Spleen (tissue), 13 donors: ENCODE results near the gene SCFD2. TPM values are rescaled to one million over a fixed set of nuclear protein-coding genes. Genes with fewer than 3 reads are reported as not detected.
"Not testable (repeated sequence)": the region's sequence is repeated elsewhere in the genome, so short reads cannot be mapped to it uniquely, and the experiment has no call there.

ENCODE experiments used
- DNase-seq: peaks from one replicate; pipeline ENCODE4 v3.0.0-alpha.2; 2020
- H3K27ac ChIP-seq, 8 donors: fragments of 200-600 bp; sonication (generic) in 7 of 8; 1 replicate in 4 of 8; 2 replicates in 4 of 8; pipeline versions ENCODE4 v1.5.0 to v1.8.0; 2016 to 2021; ENCODE audit warnings: inconsistent platforms in 4 of 8, mild to moderate bottlenecking in 4 of 8, moderate library complexity in 1 of 8
- H3K27me3 ChIP-seq, 7 donors: fragments of 200-600 bp; sonication (generic) in 6 of 7; replicated peaks in 1 of 7; 1 replicate in 4 of 7; 2 replicates in 3 of 7; pipeline versions ENCODE4 v1.5.0 to v1.8.0; 2016 to 2021; ENCODE audit warnings: inconsistent platforms in 3 of 7, mild to moderate bottlenecking in 1 of 7
- H3K36me3 ChIP-seq, 6 donors: fragments of 200-600 bp; sonication (generic) in 5 of 6; 1 replicate in 4 of 6; 2 replicates in 2 of 6; pipeline versions ENCODE4 v1.5.0 to v1.8.0; 2016 to 2021; ENCODE audit warnings: inconsistent platforms in 2 of 6
- H3K4me1 ChIP-seq, 6 donors: fragments of 200-600 bp; sonication (generic) in 5 of 6; 1 replicate in 3 of 6; 2 replicates in 3 of 6; pipeline versions ENCODE4 v1.5.0 to v1.8.0; 2016 to 2021; ENCODE audit warnings: inconsistent platforms in 3 of 6
- H3K4me3 ChIP-seq, 8 donors: fragments of 200-600 bp; sonication (generic) in 7 of 8; 1 replicate in 4 of 8; 2 replicates in 4 of 8; pipeline versions ENCODE4 v1.5.0 to v1.8.0; 2016 to 2021; ENCODE audit warnings: inconsistent platforms in 4 of 8, mild to moderate bottlenecking in 4 of 8, moderate library complexity in 2 of 8
- H3K9me3 ChIP-seq, 8 donors: fragments of 200-600 bp; sonication (generic) in 7 of 8; 1 replicate in 4 of 8; 2 replicates in 4 of 8; pipeline versions ENCODE4 v1.5.0 to v1.8.0; 2016 to 2021; ENCODE audit warnings: inconsistent platforms in 4 of 8
- CTCF ChIP-seq, 11 experiments: fragments of 200-600 bp in 7 of 11; fragments of 450-650 bp in 4 of 11; sonication (generic) in 4 of 11; IDR thresholded peaks in 8 of 11; conservative IDR thresholded peaks in 3 of 11; 1 replicate in 7 of 11; 2 replicates in 4 of 11; pipeline versions ENCODE4 v1.4.0 to v1.8.0; 2016 to 2021; ENCODE audit warnings: antibody characterized with exemption in 11 of 11, inconsistent platforms in 4 of 11, mild to moderate bottlenecking in 1 of 11
- POLR2A ChIP-seq, 3 donors: fragments of 450-650 bp; IDR thresholded peaks; one replicate each; pipeline ENCODE4 v1.5.1; 2017; ENCODE audit warnings: antibody characterized with exemption in 3 of 3, mild to moderate bottlenecking in 1 of 3
- POLR2AphosphoS5 ChIP-seq, 3 donors: sonication (generic); formaldehyde crosslinking; IDR thresholded peaks; one replicate each; pipeline ENCODE4 v1.5.1; 2017; ENCODE audit warnings: antibody characterized with exemption in 3 of 3
- WGBS, 5 donors: extraction: QIAGEN DNeasy Blood & Tissue Kit in 3 of 5; methylation state at CpG; one replicate each; pipeline versions ENCODE4 v1.1.5 to v1.1.7; 2013 to 2018; 5-methylcytosine and 5-hydroxymethylcytosine counted together
- intact Hi-C: fragments of 100-400 bp; cut with DNase I; formaldehyde crosslinking; loops from one replicate; pipeline ENCODE4 v1.15.0; 2023; ENCODE audit warnings: low total_unique reads
- long read RNA-seq, 2 donors: transcript quantifications; one replicate each; lab custom pipeline, GENCODE V29; 2026
- polyA plus RNA-seq, 3 donors: library from polyadenylated mRNA; stranded (reverse); fragments of 200-250 nt; gene quantifications; one replicate each; pipeline ENCODE4 v1.2.1, GENCODE V29; 2013
- total RNA-seq, 7 donors: library from RNA; depleted of rRNA in 3 of 7; stranded (reverse); fragments of >200 nt in 3 of 7; fragmentation: NEBNext Ultra II Directional in 4 of 7; extraction: Animal tissue kit (Norgen Biotek cat#: 25700) in 4 of 7; gene quantifications; one replicate each; pipeline versions ENCODE4 v1.1.0 to v1.2.1, GENCODE V29; 2016 to 2021
- donor health status: healthy with polysubstance abuse.
- donor health status: DM: no; HTN: no; CAD: no; lungs with moderate emphysema.
- donor health status: DM: no; HTN: no; CAD: no.
- donor health status: Bipolar disorder and iron deficiency.
- donor health status: healthy.
- donor health status: DM: no; HTN: no; CAD: no.
- donor health status: DM: yes; HTN: yes; CAD: no.

SCFD2 gene
- 10 to 100 TPM; 20.4 to 42.1 (median 23.0) TPM for total RNA-seq
- 1 to 10 TPM; 3.6 to 6.1 (median 4.8) TPM for polyA plus RNA-seq
- long read RNA-seq, donor 1, partial matches to known transcripts, result 10 of 10 reads
- long read RNA-seq, donor 1, other reads (novel, unspliced or antisense), result 0 of 10 reads
- long read RNA-seq, donor 2, partial matches to known transcripts, result 23 of 37 reads
- long read RNA-seq, donor 2, other reads (novel, unspliced or antisense), result 14 of 37 reads

DNA sequence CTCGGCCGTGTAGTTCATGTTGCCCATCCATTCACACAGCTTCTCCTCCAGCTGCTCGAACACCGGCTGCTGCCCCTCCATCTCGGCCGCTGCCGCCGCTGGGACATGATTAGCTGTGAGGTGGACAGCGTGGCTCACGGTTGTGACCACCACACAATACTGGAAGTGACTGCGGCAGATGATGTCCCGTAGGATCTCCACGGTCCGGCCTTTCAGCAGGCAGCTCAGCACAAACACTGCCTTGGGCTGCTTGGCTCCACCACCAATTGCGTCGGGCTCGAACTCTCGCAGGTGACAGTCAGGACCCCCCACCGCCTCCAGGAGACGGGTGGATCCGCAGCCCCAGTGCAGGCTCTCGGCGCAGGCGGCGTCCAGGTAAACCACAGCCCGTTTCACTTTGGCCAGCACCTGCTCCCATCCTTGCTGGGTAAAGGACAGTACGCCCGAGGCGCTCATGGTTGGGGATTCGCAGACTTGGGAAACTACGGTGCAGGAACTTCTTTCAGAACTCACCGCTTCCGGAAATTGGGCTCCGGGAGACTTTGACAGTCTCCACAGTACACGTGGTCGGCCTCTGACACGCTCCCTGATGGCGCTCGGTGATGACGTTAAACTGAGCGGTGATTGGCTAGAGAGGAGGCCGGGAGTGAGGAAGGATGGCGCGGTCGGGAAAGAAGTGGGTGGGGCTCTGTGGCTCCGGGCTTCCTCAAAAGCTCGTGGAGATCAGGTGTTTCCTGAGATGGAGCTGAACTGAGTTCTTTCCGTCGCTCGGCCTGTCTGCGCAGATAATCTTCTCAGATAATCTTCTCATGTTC is at the start of gene SCFD2:
SCFD2 (minus strand) TSS at position 576 of the 815 bp plus-strand sequence.
- WGBS, 5 donors, result 0 to 1% (median 0%) methylated on average over 39 to 51 of the region's 51 CpGs
- no peaks in the 10 kb centered on the region for H3K9me3 ChIP-seq
- no peaks in the 10 kb centered on the region for H3K36me3 ChIP-seq
- intact Hi-C loops, result no loop called here
- H3K27ac ChIP-seq, result peak within 1 kb of the TSS; percentile 36 to 84 (median 80)
- DNase-seq, result peak; percentile 97
- peaks cover 35 to 61% (median 52%) of the 10 kb centered on the region in 6 donors for H3K4me1 ChIP-seq
- H3K27me3 ChIP-seq, result peaks cover 0 to 8% (median 0%) of the 10 kb centered on the region in 7 donors
- peak within 1 kb of the TSS; percentile 85 to 100 (median 91) for H3K4me3 ChIP-seq
- no peak for TF ChIP-seq CTCF (IDR thresholded peaks at IDR 0.05 in 8 of 11, conservative IDR thresholded peaks at IDR 0.05 in 3 of 11)
- no peak for TF ChIP-seq POLR2A (IDR thresholded peaks at IDR 0.05)
- TF ChIP-seq POLR2AphosphoS5 (IDR thresholded peaks at IDR 0.05), result peak; percentile 73 to 90 (median 88)

DNA sequence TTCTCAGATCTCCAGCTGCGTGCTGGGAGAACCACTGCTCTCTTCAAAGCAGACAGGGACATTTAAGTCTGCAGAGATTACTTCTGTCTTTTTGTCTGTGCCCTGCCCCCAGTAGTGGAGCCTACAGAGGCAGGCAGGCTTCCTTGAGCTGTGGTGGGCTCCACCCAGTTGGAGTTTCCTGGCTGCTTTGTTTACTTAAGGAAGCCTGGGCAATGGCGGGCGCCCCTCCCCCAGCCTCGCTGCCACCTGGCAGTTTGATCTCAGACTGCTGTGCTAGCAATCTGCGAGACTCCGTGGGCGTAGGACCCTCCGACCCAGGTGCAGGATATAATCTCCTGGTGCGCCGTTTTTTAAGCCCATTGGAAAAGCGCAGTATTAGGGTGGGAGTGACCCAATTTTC is 43.6 kb upstream of the SCFD2 start:
- H3K27ac ChIP-seq, DNase-seq, H3K9me3 ChIP-seq, intact Hi-C loops, H3K4me3 ChIP-seq, H3K27me3 ChIP-seq: not testable (repeated sequence)
- Histone ChIP-seq H3K36me3 (peaks cover 0 to 30% (median 10%) of the 10 kb centered on the region in 6 donors), H3K4me1 (peaks cover 0 to 22% (median 17%) of the 10 kb centered on the region in 6 donors)
- 93 to 99% (median 97%) methylated on average over 11 of the region's 11 CpGs for WGBS, 5 donors

DNA sequence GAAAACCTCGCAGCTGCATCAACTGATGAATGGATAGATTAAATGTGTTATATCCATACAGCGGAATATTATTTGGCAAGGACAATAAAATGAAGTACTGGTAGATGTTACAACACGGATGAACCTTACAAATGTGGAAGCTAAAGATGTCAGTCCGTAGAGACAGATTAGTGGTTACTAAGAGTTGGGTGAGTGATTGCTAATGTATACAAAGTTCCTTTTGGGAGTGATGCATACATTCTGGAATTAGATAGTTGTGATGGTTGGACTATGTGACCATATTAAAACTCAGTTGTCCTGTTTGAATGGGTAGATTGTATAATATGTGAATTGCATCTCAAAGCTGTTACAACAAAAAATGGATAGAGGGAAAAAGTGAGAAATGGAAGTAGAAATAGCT is 14.4 kb upstream of the SCFD2 start:
- TF ChIP-seq POLR2A (IDR thresholded peaks at IDR 0.05), result no peak
- TF ChIP-seq CTCF (IDR thresholded peaks at IDR 0.05 in 8 of 11, conservative IDR thresholded peaks at IDR 0.05 in 3 of 11), result no peak
- no peak for TF ChIP-seq POLR2AphosphoS5 (IDR thresholded peaks at IDR 0.05)
- no peaks in the 10 kb centered on the region for H3K9me3 ChIP-seq
- H3K27me3 ChIP-seq, result no peaks in the 10 kb centered on the region
- intact Hi-C loops, result no loop called here
- H3K36me3 ChIP-seq, result peaks cover 0 to 44% (median 23%) of the 10 kb centered on the region in 6 donors
- no peak overlapping the region for H3K4me3 ChIP-seq
- 82 to 91% (median 84%) methylated on average over 4 of the region's 4 CpGs for WGBS, 5 donors
- no peak for DNase-seq
- H3K4me1 ChIP-seq, result peaks cover 25 to 59% (median 39%) of the 10 kb centered on the region in 6 donors
- no peak overlapping the region for H3K27ac ChIP-seq

- H3K27ac ChIP-seq, result peak overlapping the region; percentile 85 to 94 (median 93)
- WGBS, 5 donors, result 0 to 1% (median 0%) methylated on average over 10 of the region's 10 CpGs
- H3K36me3 ChIP-seq, result peaks cover 0 to 23% (median 6%) of the 10 kb centered on the region in 6 donors
- H3K9me3 ChIP-seq, result no peaks in the 10 kb centered on the region
- no peak for TF ChIP-seq POLR2AphosphoS5 (IDR thresholded peaks at IDR 0.05)
- TF ChIP-seq CTCF (IDR thresholded peaks at IDR 0.05 in 8 of 11, conservative IDR thresholded peaks at IDR 0.05 in 3 of 11), result no peak
- TF ChIP-seq POLR2A (IDR thresholded peaks at IDR 0.05), result no peak
- no peaks in the 10 kb centered on the region for H3K27me3 ChIP-seq
- peaks cover 25 to 59% (median 39%) of the 10 kb centered on the region in 6 donors for H3K4me1 ChIP-seq
- intact Hi-C loops, result no loop called here
- DNase-seq, result no peak
- peak overlapping the region; percentile 70 to 97 (median 88) for H3K4me3 ChIP-seq
Measured at GRCh38 chr4:53378171-53378482, 12.3 kb upstream of the SCFD2 start.
